Heart right ventricle (tissue), 16 donors: ENCODE data around the gene SLC6A8. TPM values are rescaled to one million over a fixed set of nuclear protein-coding genes. Genes with fewer than 3 reads are reported as not detected.
"Not testable (repeated sequence)": the region's sequence is repeated elsewhere in the genome, so short reads cannot be mapped to it uniquely, and the experiment has no call there.

Source experiments
- ATAC-seq, 8 donors: fragments of 200-7000 bp; cut with Tn5 transposase; one replicate each; pipeline ENCODE4 v1.9.1; 2020; ENCODE audit warnings: mild to moderate bottlenecking in 8 of 8, moderate library complexity in 8 of 8, moderate number of reproducible peaks in 1 of 8
- DNase-seq, 2 donors: peaks; one replicate each; pipeline ENCODE4 v3.0.0-alpha.2; 2020
- H3K27ac ChIP-seq, 10 donors: fragments of 200-600 bp; sonication (generic) in 2 of 10; one replicate each; pipeline versions ENCODE4 v1.5.0 to v1.8.0; 2020 to 2022; ENCODE audit warnings: mild to moderate bottlenecking in 3 of 10
- H3K27me3 ChIP-seq, 7 donors: fragments of 200-600 bp; one replicate each; pipeline ENCODE4 v1.8.0; 2021 to 2022; ENCODE audit warnings: mild to moderate bottlenecking in 2 of 7
- H3K36me3 ChIP-seq, 9 donors: fragments of 200-600 bp; sonication (generic) in 1 of 9; one replicate each; pipeline versions ENCODE4 v1.5.0 to v1.8.0; 2020 to 2022; ENCODE audit warnings: mild to moderate bottlenecking in 2 of 9
- H3K4me1 ChIP-seq, 9 donors: fragments of 200-600 bp; sonication (generic) in 1 of 9; one replicate each; pipeline versions ENCODE4 v1.5.0 to v1.8.0; 2020 to 2022; ENCODE audit warnings: mild to moderate bottlenecking in 4 of 9
- H3K4me3 ChIP-seq, 10 donors: fragments of 200-600 bp; sonication (generic) in 2 of 10; one replicate each; pipeline versions ENCODE4 v1.5.0 to v1.8.0; 2020 to 2022; ENCODE audit warnings: mild to moderate bottlenecking in 7 of 10, moderate library complexity in 2 of 10
- H3K9me3 ChIP-seq, 11 donors: fragments of 200-600 bp in 10 of 11; sonication (generic) in 2 of 11; one replicate each; pipeline versions ENCODE4 v1.5.0 to v1.8.0; 2013 to 2022; ENCODE audit warnings: mild to moderate bottlenecking in 2 of 11, control low read depth in 1 of 11, moderate library complexity in 1 of 11
- WGBS, 2 donors: extraction: QIAGEN DNeasy Blood & Tissue Kit; methylation state at CpG; one replicate each; pipeline ENCODE4 v1.1.7; 2013; ENCODE audit warnings: inconsistent platforms in 1 of 2; 5-methylcytosine and 5-hydroxymethylcytosine counted together
- intact Hi-C, 10 donors: fragments of 100-400 bp; cut with DNase I; formaldehyde crosslinking; loops; one replicate each; pipeline versions ENCODE4 v1.11.1 to v1.14.2; 2022
- polyA plus RNA-seq, 2 donors: library from polyadenylated mRNA; stranded (reverse); fragments of 200-250 nt; gene quantifications; one replicate each; pipeline ENCODE4 v1.2.3, GENCODE V29; 2013
- total RNA-seq, 10 donors: library from RNA; stranded (reverse); fragmentation: NEBNext Ultra II Directional in 3 of 10; extraction: Animal tissue kit (Norgen Biotek cat#: 25700) in 3 of 10; gene quantifications; one replicate each; pipeline versions ENCODE4 v1.2.1 to v1.2.4, GENCODE V29; 2021 to 2023
- TF ChIP-seq, protein P1 (sequence below), 9 donors: fragments of 200-600 bp; sonication (generic) in 2 of 9; IDR thresholded peaks; one replicate each; pipeline versions ENCODE4 v1.5.0 to v1.8.0; 2021 to 2022; ENCODE audit warnings: antibody characterized with exemption in 9 of 9, mild to moderate bottlenecking in 5 of 9, moderate library complexity in 1 of 9
- donor health status: Arrhythmogenic right ventricular cardiomyopathy.
- donor health status: ischemic (EF 13 %, LVEDD 7.1; RV severe dilation, severe dysfunction).
- donor health status: healthy with polysubstance abuse.
- donor health status: DM: no; HTN: yes; CAD: no.
- donor health status: DM: no; HTN: no; CAD: no.
- donor health status: ischemic (EF 25% LVEDD 6.9; RV normal size, moderate dysfunction).
- donor health status: ischemic (EF 25% LVEDD 5.7; RV mildly dilated, moderate dysfunction).
- donor health status: healthy.
- donor health status: DM: yes; HTN: yes; CAD: no.
- donor health status: Ischemic cardiomyopathy.
- donor health status: ischemic (EF 35%, LVEDD 5.7; RV mildly dilated, moderate dysfunction).
- donor health status: nonischemic (EF 11% LVEDD 7.7; RV severe dilation, severe dysfunction).
- donor health status: DM: yes; HTN: yes; CAD: no.
- donor health status: PGD.
- donor health status: ischemic (EF 29% LVEDD 5.4; RV normal size, mild dysfunction).
- donor health status: nonischemic (EF 23%, LVEDD 6.1; RV moderate dilation, normal function).

The SLC6A8 gene
- total and polyA plus RNA-seq, 12 donors, result 128 to 238 (median 176) TPM

DNA sequence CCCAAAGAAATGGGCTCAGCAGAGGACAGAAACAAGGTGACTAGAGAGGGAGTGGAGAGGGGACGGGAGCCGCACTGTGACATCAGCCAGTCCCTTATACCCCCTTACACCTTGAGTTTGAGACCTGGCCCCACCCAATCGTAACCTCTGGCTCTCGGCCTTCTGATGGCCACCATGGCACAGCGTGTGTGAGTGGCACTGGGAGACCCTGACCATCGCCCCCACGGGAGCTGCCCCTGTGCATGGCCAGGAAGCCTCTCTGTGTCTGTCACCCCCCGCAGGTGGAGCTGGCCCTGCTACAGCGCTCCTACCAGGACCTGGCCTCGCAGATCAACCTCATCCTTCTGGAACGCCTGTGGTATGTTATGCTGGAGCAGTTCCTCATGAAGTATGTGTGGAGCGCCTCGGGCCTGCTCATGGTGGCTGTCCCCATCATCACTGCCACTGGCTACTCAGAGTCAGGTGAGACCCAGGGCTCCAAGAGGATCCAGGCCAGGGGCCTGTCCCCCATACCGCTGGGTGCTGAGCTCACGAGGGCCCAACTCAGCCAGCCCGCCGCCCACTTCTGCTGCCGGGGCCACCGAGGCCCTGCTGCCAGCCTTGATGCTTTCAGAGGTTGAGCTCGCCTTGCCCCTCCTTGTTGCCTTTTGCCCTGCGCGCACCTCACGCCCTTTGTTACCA, 41.4 kb downstream of the SLC6A8 start:
- DNase-seq, result no peak
- TF ChIP-seq, protein P1, sequence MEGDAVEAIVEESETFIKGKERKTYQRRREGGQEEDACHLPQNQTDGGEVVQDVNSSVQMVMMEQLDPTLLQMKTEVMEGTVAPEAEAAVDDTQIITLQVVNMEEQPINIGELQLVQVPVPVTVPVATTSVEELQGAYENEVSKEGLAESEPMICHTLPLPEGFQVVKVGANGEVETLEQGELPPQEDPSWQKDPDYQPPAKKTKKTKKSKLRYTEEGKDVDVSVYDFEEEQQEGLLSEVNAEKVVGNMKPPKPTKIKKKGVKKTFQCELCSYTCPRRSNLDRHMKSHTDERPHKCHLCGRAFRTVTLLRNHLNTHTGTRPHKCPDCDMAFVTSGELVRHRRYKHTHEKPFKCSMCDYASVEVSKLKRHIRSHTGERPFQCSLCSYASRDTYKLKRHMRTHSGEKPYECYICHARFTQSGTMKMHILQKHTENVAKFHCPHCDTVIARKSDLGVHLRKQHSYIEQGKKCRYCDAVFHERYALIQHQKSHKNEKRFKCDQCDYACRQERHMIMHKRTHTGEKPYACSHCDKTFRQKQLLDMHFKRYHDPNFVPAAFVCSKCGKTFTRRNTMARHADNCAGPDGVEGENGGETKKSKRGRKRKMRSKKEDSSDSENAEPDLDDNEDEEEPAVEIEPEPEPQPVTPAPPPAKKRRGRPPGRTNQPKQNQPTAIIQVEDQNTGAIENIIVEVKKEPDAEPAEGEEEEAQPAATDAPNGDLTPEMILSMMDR (IDR thresholded peaks at IDR 0.05), result no peak
- Histone ChIP-seq H3K9me3 (peaks cover 0 to 8% (median 0%) of the 10 kb centered on the region in 11 donors), H3K27ac (no peak overlapping the region), H3K36me3 (peaks cover 0 to 28% (median 0%) of the 10 kb centered on the region in 9 donors), H3K27me3 (no peaks in the 10 kb centered on the region), H3K4me3 (no peak overlapping the region), H3K4me1 (peaks cover 0 to 51% (median 32%) of the 10 kb centered on the region in 9 donors)
- no peak for ATAC-seq
- 95 to 97% methylated on average over 22 to 23 of the region's 23 CpGs for WGBS, 2 donors
- intact Hi-C loops, result no loop called here

DNA sequence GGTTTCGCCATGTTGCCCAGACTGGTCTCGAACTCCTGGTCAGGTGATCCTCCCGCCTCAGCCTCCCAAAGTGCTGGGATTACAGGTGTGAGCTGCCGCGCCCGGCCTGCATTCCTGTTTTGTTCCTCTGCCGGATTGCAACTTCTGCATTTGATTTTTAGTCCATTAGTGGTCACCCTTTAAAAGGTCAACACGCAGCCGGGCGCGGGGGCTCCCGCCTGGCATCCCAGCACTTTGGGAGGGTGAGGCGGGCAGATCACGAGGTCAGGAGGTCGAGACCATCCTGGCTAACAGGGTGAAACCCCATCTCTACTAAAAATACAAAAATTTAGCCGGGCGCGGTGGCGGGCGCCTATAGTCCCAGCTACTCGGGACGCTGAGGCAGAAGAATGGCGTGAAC, 42.4 kb downstream of the SLC6A8 start:
- H3K27ac ChIP-seq, ATAC-seq, DNase-seq, H3K4me3 ChIP-seq, H3K9me3 ChIP-seq, H3K27me3 ChIP-seq, intact Hi-C loops: not testable (repeated sequence)
- Histone ChIP-seq H3K4me1 (peaks cover 0 to 47% (median 29%) of the 10 kb centered on the region in 9 donors), H3K36me3 (peaks cover 0 to 28% (median 0%) of the 10 kb centered on the region in 9 donors)
- 95 to 96% methylated on average over 13 to 23 of the region's 23 CpGs for WGBS, 2 donors

DNA sequence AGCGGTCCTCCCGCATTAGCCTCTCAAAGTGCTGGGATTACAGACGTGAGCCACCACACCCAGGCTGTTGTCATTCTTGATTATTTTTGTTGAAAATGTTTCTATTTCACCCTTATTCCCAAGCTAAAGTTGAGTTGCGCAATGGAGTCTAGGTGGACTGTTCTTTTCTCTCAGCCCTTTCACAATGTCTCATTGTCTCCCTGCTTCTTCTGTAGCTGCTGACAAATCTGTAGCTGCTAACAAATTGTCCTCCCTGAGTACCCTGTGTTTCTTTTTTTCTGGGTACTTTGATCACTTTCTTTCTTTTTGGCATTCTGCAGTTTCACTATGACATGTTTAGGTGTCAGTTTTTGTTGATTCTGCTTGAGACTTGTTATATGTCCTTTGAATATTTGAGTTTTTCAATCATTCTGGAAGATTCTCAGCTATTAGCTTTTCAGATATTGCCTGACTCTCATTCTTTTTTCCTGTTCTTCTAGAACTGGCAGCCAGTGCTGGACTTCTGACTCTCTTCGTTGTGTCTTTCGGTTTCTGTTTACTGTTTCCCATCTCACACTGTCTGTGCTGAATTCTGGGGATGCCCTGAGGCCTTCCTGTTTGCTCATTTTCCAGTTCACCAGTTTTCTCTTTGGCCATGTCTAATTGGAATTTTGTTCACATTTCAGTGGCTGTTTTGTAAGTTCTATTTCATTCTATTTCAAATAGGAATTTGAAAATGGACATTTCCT, 43.6 kb downstream of the SLC6A8 start:
- Histone ChIP-seq H3K4me3 (no peak overlapping the region), H3K36me3 (peaks cover 0 to 31% (median 0%) of the 10 kb centered on the region in 9 donors), H3K9me3 (peaks cover 0 to 8% (median 0%) of the 10 kb centered on the region in 11 donors), H3K4me1 (peaks cover 0 to 36% (median 17%) of the 10 kb centered on the region in 9 donors), H3K27me3 (no peaks in the 10 kb centered on the region), H3K27ac (peak overlapping the region in 1 of 10 donors; percentile 33)
- intact Hi-C loops, result no loop called here
- no peak for DNase-seq
- no peak for ATAC-seq
- TF ChIP-seq, protein P1 (IDR thresholded peaks at IDR 0.05), result no peak
- 79 to 91% methylated on average over 6 of the region's 6 CpGs for WGBS, 2 donors

DNA sequence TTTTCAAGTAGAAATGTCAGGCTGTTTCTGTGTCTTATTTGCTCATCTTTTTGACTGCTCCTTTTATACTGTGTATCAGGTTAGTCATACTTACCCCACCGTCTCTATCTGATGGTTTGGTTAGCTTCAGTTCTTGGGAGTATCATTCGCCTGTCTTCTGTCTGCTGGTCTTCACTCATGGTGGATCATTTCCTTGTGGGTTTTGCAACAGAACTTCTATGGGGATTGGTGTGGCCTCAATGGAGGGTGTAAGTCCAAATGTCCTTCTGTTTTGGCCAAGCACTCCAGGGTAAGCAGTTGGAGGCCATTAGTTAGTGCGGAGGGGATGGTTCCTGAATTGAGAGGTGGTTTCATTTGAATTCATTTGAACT, 44.1 kb downstream of the SLC6A8 start:
- H3K4me3 ChIP-seq, result no peak overlapping the region
- TF ChIP-seq, protein P1 (IDR thresholded peaks at IDR 0.05), result no peak
- H3K27ac ChIP-seq, result peak overlapping the region in 1 of 10 donors; percentile 33
- peaks cover 0 to 30% (median 13%) of the 10 kb centered on the region in 9 donors for H3K4me1 ChIP-seq
- H3K9me3 ChIP-seq, result peaks cover 0 to 8% (median 0%) of the 10 kb centered on the region in 11 donors
- H3K36me3 ChIP-seq, result peaks cover 0 to 37% (median 0%) of the 10 kb centered on the region in 9 donors
- DNase-seq (no peak), ATAC-seq (no peak)
- WGBS, 2 donors, result 64 to 93% methylated on average over 3 of the region's 3 CpGs
- no peaks in the 10 kb centered on the region for H3K27me3 ChIP-seq
- intact Hi-C loops, result no loop called here
